ENCODE data around the gene BRF1. TPM values are rescaled to one million over a fixed set of nuclear protein-coding genes. Genes with fewer than 3 reads are reported as not detected.

The BRF1 gene
- total and polyA plus RNA-seq, 2 of the 13 experiments (the other 11 are each of a cell fraction or from before 2014, with no cell fraction given): 5.1 to 11.0 TPM

DNA sequence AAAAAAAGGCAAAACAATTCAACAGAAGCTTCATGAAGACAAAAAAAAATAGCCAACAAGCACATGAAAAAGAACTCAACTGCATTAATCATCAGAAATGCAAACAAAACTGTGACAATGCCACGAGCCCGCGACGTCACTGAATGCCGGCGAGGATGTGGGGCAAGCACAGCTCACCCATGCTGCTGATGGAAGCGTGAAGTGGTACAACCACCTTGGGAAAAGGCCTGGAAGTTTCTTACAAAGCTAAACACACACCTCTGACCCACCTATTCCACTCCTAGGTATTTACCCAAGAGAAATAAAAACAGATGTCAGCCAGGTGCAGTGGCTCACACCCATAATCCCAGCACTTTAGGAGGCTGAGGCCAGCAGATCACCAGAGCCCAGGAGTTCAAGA is 42.0 kb downstream of the BRF1 start:
- BruUV-seq (replicated peaks): no TSS peak
- no peak for FAIRE-seq

GRCh38 chr14:105257464-105257863 is 43.3 kb downstream of the BRF1 start:
- Histone ChIP-seq H3K4me2 (ENCODE audit: low read depth, low read length) (no peak overlapping the region), H3K4me3 (replicated peaks in 1 of 3; ENCODE audit: insufficient read depth in 1 of 3, low read depth in 2 of 3, low read length in 3 of 3) (no peak overlapping the region), H3K27ac (ENCODE audit: extremely low read length, insufficient read depth, low read length) (no peak overlapping the region), H2AFZ (ENCODE audit: low read length) (no peak overlapping the region), H3K27me3 (ENCODE audit: control insufficient read depth in 1 of 2, insufficient read depth in 2 of 2, low read length in 2 of 2) (no peaks in the 10 kb centered on the region; a peak in 1 of 5 replicates), H3K9me3 (ENCODE audit: low read length) (no peaks in the 10 kb centered on the region), H3K36me3 (replicated peaks in 1 of 2; ENCODE audit: control insufficient read depth in 1 of 2, insufficient read depth in 2 of 2, low read length in 2 of 2) (peaks cover 3 to 10% of the 10 kb centered on the region in 2 experiments; a peak in 4 of 5 replicates), H3K4me1 (ENCODE audit: insufficient read depth, low read length) (no peaks in the 10 kb centered on the region), H3K79me2 (ENCODE audit: insufficient read depth, low read length) (no peaks in the 10 kb centered on the region), H3K9ac (ENCODE audit: insufficient read depth, low read depth, low read length) (no peak overlapping the region), H4K20me1 (ENCODE audit: insufficient read depth, low read length) (no peaks in the 10 kb centered on the region)
- CTCF ChIA-PET (ENCODE audit: low intra/inter-chr PET ratio, low total read pairs): no interaction called here
- intact Hi-C loops (cut with micrococcal nuclease; ENCODE audit: unreplicated experiment) (no loop called here), in situ Hi-C loops (cut with HindIII; ENCODE audit: extremely low pct_ligation_motif_present, low pct_unique_long_range_greater_than_20kb) (no loop called here)
- FAIRE-seq: no peak
- ATAC-seq: no peak
- 97% methylated on average over 15 of the region's 15 CpGs for whole genome bisulfite sequencing (ENCODE audit: low lambda C conversion rate)
- POLR2A ChIA-PET: no interaction called here
- no peak for TF ChIP-seq ZUFSP (CRISPR knock-in tag; IDR thresholded peaks at IDR 0.05; ENCODE audit: borderline replicate concordance)
- TF ChIP-seq, protein P1, sequence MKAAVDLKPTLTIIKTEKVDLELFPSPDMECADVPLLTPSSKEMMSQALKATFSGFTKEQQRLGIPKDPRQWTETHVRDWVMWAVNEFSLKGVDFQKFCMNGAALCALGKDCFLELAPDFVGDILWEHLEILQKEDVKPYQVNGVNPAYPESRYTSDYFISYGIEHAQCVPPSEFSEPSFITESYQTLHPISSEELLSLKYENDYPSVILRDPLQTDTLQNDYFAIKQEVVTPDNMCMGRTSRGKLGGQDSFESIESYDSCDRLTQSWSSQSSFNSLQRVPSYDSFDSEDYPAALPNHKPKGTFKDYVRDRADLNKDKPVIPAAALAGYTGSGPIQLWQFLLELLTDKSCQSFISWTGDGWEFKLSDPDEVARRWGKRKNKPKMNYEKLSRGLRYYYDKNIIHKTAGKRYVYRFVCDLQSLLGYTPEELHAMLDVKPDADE (CRISPR knock-in tag; IDR thresholded peaks at IDR 0.05): no peak
- DNase-seq (ENCODE audit: low spot score): no peak
- no TSS peak for BruUV-seq (replicated peaks)

More for the DNA sequence above, 42.0 kb downstream of the BRF1 start:
- TF ChIP-seq BCL3 (CRISPR knock-in tag; IDR thresholded peaks at IDR 0.05): no peak
- no peak for TF ChIP-seq ZNF788 (CRISPR knock-in tag; IDR thresholded peaks at IDR 0.05; ENCODE audit: borderline replicate concordance)
- no peak for TF ChIP-seq ZNF383 (CRISPR knock-in tag; IDR thresholded peaks at IDR 0.05; ENCODE audit: borderline replicate concordance)
- TF ChIP-seq ZNF232 (CRISPR knock-in tag; IDR thresholded peaks at IDR 0.05; ENCODE audit: borderline replicate concordance): no peak
- TF ChIP-seq REPIN1 (CRISPR knock-in tag; IDR thresholded peaks at IDR 0.05; ENCODE audit: borderline replicate concordance, low read depth): no peak
- no peak for TF ChIP-seq CENPT (CRISPR knock-in tag; IDR thresholded peaks at IDR 0.05; ENCODE audit: low read depth)
- TF ChIP-seq FIP1L1 (IDR thresholded peaks at IDR 0.05; ENCODE audit: borderline replicate concordance, insufficient read depth, low read depth, low read length): no peak
- no peak for TF ChIP-seq ZNF251 (CRISPR knock-in tag; IDR thresholded peaks at IDR 0.05)
- TF ChIP-seq MYC (CRISPR knock-in tag; IDR thresholded peaks at IDR 0.05; ENCODE audit: borderline replicate concordance): no peak
- no peak for TF ChIP-seq NR1H2 (CRISPR knock-in tag; IDR thresholded peaks at IDR 0.05; ENCODE audit: borderline replicate concordance, low read depth)
- TF ChIP-seq ZNF510 (CRISPR knock-in tag; IDR thresholded peaks at IDR 0.05; ENCODE audit: low read depth): no peak
- no peak for TF ChIP-seq ZFYVE20 (CRISPR knock-in tag; IDR thresholded peaks at IDR 0.05; ENCODE audit: borderline replicate concordance, low read depth)
- H3K4me2 ChIP-seq (ENCODE audit: low read depth, low read length): no peak overlapping the region
- no peaks in the 10 kb centered on the region for H3K79me2 ChIP-seq (ENCODE audit: insufficient read depth, low read length)
- H3K27me3 ChIP-seq (ENCODE audit: control insufficient read depth in 1 of 2, insufficient read depth in 2 of 2, low read length in 2 of 2): no peaks in the 10 kb centered on the region; a peak in 1 of 5 replicates
- ChIA-PET CTCF (ENCODE audit: low intra/inter-chr PET ratio, low total read pairs) (no interaction called here), POLR2A (no interaction called here)
- 90% methylated on average over 7 of the region's 7 CpGs for WGBS (ENCODE audit: low lambda C conversion rate)
- no peak overlapping the region for H3K27ac ChIP-seq (ENCODE audit: extremely low read length, insufficient read depth, low read length)
- H4K20me1 ChIP-seq (ENCODE audit: insufficient read depth, low read length): no peaks in the 10 kb centered on the region
- H3K4me3 ChIP-seq (replicated peaks in 1 of 3; ENCODE audit: insufficient read depth in 1 of 3, low read depth in 2 of 3, low read length in 3 of 3): no peak overlapping the region
- intact Hi-C loops (cut with micrococcal nuclease; ENCODE audit: unreplicated experiment) (no loop called here), in situ Hi-C loops (cut with HindIII; ENCODE audit: extremely low pct_ligation_motif_present, low pct_unique_long_range_greater_than_20kb) (no loop called here)
- H3K9ac ChIP-seq (ENCODE audit: insufficient read depth, low read depth, low read length): no peak overlapping the region
- H3K9me3 ChIP-seq (ENCODE audit: low read length): no peaks in the 10 kb centered on the region
- peaks cover 2 to 5% of the 10 kb centered on the region in 2 experiments; a peak in 2 of 5 replicates for H3K36me3 ChIP-seq (replicated peaks in 1 of 2; ENCODE audit: control insufficient read depth in 1 of 2, insufficient read depth in 2 of 2, low read length in 2 of 2)
- DNase-seq (ENCODE audit: low spot score) (no peak), ATAC-seq (no peak)
- no peaks in the 10 kb centered on the region for H3K4me1 ChIP-seq (ENCODE audit: insufficient read depth, low read length)
- H2AFZ ChIP-seq (ENCODE audit: low read length): no peak overlapping the region

Measured in HepG2 (cell line).